HEK293 (cell line): ENCODE data around the gene SYNJ2.

ENCODE experiments used
- CTCF ChIP-seq: fragments of 450-650 bp; formaldehyde crosslinking; IDR thresholded peaks from 2 replicates; pipeline ENCODE4 v1.5.1; 2016; ENCODE audit warnings: missing biosample characterization, missing genetic modification characterization
- PRDM10 ChIP-seq: fragments of 450-650 bp; formaldehyde crosslinking; IDR thresholded peaks from 2 replicates; pipeline ENCODE4 v1.5.1; 2016; ENCODE audit warnings: missing biosample characterization, missing genetic modification characterization
- PRDM2 ChIP-seq: fragments of 450-650 bp; formaldehyde crosslinking; IDR thresholded peaks from 2 replicates; pipeline ENCODE4 v1.5.1; 2016; ENCODE audit warnings: missing biosample characterization, missing genetic modification characterization, borderline replicate concordance
- RBAK ChIP-seq: fragments of 450-650 bp; formaldehyde crosslinking; IDR thresholded peaks from 2 replicates; pipeline ENCODE4 v1.5.1; 2016; ENCODE audit warnings: missing biosample characterization, missing genetic modification characterization
- REST ChIP-seq: fragments of 450-650 bp; formaldehyde crosslinking; IDR thresholded peaks from 2 replicates; pipeline ENCODE4 v1.5.1; 2016; ENCODE audit warnings: missing biosample characterization, missing genetic modification characterization
- TCF7L2 ChIP-seq: IDR thresholded peaks from 2 replicates; pipeline ENCODE4 v1.6.1; 2011; ENCODE audit warnings: low read depth, mild to moderate bottlenecking, inconsistent platforms, low read length, moderate library complexity, borderline replicate concordance
- YY1 ChIP-seq: fragments of 450-650 bp; formaldehyde crosslinking; IDR thresholded peaks from 2 replicates; pipeline ENCODE4 v1.5.1; 2018; ENCODE audit warnings: missing biosample characterization, missing genetic modification characterization
- ZBTB21 ChIP-seq: fragments of 450-650 bp; formaldehyde crosslinking; IDR thresholded peaks from 2 replicates; pipeline ENCODE4 v1.5.1; 2017; ENCODE audit warnings: missing biosample characterization, missing genetic modification characterization
- ZNF140 ChIP-seq: fragments of 450-650 bp; formaldehyde crosslinking; IDR thresholded peaks from 2 replicates; pipeline ENCODE4 v1.5.1; 2016; ENCODE audit warnings: missing biosample characterization, missing genetic modification characterization
- ZNF146 ChIP-seq: fragments of 450-650 bp; formaldehyde crosslinking; IDR thresholded peaks from 2 replicates; pipeline ENCODE4 v1.5.1; 2016; ENCODE audit warnings: missing biosample characterization, missing genetic modification characterization
- ZNF175 ChIP-seq: fragments of 450-650 bp; formaldehyde crosslinking; IDR thresholded peaks from 2 replicates; pipeline ENCODE4 v1.5.1; 2016; ENCODE audit warnings: missing biosample characterization, missing genetic modification characterization
- ZNF292 ChIP-seq: fragments of 450-650 bp; formaldehyde crosslinking; IDR thresholded peaks from 2 replicates; pipeline ENCODE4 v1.5.1; 2016; ENCODE audit warnings: low read depth, missing biosample characterization, missing genetic modification characterization, borderline replicate concordance
- ZNF426 ChIP-seq: fragments of 450-650 bp; formaldehyde crosslinking; IDR thresholded peaks from 2 replicates; pipeline ENCODE4 v1.5.1; 2017; ENCODE audit warnings: missing biosample characterization, missing genetic modification characterization, mild to moderate bottlenecking, inconsistent platforms, moderate library complexity
- ZNF473 ChIP-seq: fragments of 450-650 bp; formaldehyde crosslinking; IDR thresholded peaks from 2 replicates; pipeline ENCODE4 v1.5.1; 2017; ENCODE audit warnings: missing biosample characterization, missing genetic modification characterization

GRCh38 chr6:157937916-157938315, 43.7 kb upstream of the SYNJ2 start:
- TF ChIP-seq REST (tag by site-specific recombination), result no peak
- no peak for TF ChIP-seq CTCF (tag by site-specific recombination)
- no peak for TF ChIP-seq ZNF140 (tag by site-specific recombination)
- no peak for TF ChIP-seq ZNF146 (tag by site-specific recombination)
- no peak for TF ChIP-seq YY1 (tag by site-specific recombination)
- TF ChIP-seq PRDM10 (tag by site-specific recombination), result no peak
- TF ChIP-seq ZNF473 (tag by site-specific recombination), result no peak
- no peak for TF ChIP-seq ZNF175
- no peak for TF ChIP-seq ZNF426 (tag by site-specific recombination)
- TF ChIP-seq TCF7L2, result no peak
- no peak for TF ChIP-seq PRDM2
- TF ChIP-seq ZNF292 (tag by site-specific recombination), result no peak
- TF ChIP-seq RBAK (tag by site-specific recombination), result no peak
- TF ChIP-seq ZBTB21, result no peak
